Stimulated activated CD4-positive, alpha-beta T cell treated with anti-CD3 and anti-CD28 coated beads, Interleukin-4, amount 100 ng/mL, for 1 hour (primary cell): ENCODE measurements around the gene HOXC5.

ENCODE experiments used
- DNase-seq: peaks from one replicate; pipeline ENCODE4 v3.0.0-alpha.2; 2020

HOXC5 gene

GRCh38 chr12:54051026-54051842, 18.4 kb downstream of the HOXC5 start:
- DNase-seq: no peak

- DNase-seq: no peak
These were observed 19.1 kb downstream of the HOXC5 start for GRCh38 chr12:54051874-54052437.

- DNase-seq: no peak
These were observed 19.7 kb downstream of the HOXC5 start for GRCh38 chr12:54052438-54053002.

- DNase-seq: no peak
These were observed 20.3 kb downstream of the HOXC5 start for GRCh38 chr12:54053003-54053750.

GRCh38 chr12:54053751-54054741, 21.2 kb downstream of the HOXC5 start, which contains the start of gene HOXC4:
Gene HOXC4 (plus strand): TSS chr12:54053835. CDS start chr12:54053923, 88 bp downstream.
- DNase-seq: no peak

GRCh38 chr12:54054742-54055194, 21.9 kb downstream of the HOXC5 start:
- DNase-seq: no peak

- DNase-seq: no peak
These were observed 22.7 kb downstream of the HOXC5 start for GRCh38 chr12:54055552-54055951.

- no peak for DNase-seq
These were observed 23.3 kb downstream of the HOXC5 start for GRCh38 chr12:54056110-54056509.

- DNase-seq: no peak
These were observed 25.4 kb downstream of the HOXC5 start for GRCh38 chr12:54058128-54058768.

GRCh38 chr12:54059668-54060067, 26.8 kb downstream of the HOXC5 start:
- no peak for DNase-seq

GRCh38 chr12:54060174-54060974, 27.5 kb downstream of the HOXC5 start:
- DNase-seq: no peak

- no peak for DNase-seq
These were observed 28.3 kb downstream of the HOXC5 start for GRCh38 chr12:54060975-54061778.

- DNase-seq: no peak
These were observed 32.8 kb downstream of the HOXC5 start for GRCh38 chr12:54065677-54066076.

GRCh38 chr12:54066408-54066807, 33.6 kb downstream of the HOXC5 start:
- no peak for DNase-seq

- DNase-seq: no peak
These were observed 35.7 kb downstream of the HOXC5 start for GRCh38 chr12:54068418-54069070.

GRCh38 chr12:54071942-54072341, 39.1 kb downstream of the HOXC5 start:
- no peak for DNase-seq

GRCh38 chr12:54074308-54074707, 41.5 kb downstream of the HOXC5 start:
- DNase-seq: no peak

GRCh38 chr12:54075409-54075808, 42.6 kb downstream of the HOXC5 start:
- no peak for DNase-seq

GRCh38 chr12:54075974-54076373, 43.1 kb downstream of the HOXC5 start:
- no peak for DNase-seq
